HG03571 (cell line): ENCODE results near the gene ARID4A.
"Not testable (repeated sequence)": the region's sequence is repeated elsewhere in the genome, so short reads cannot be mapped to it uniquely, and the experiment has no call there.

Source experiments
- ATAC-seq: cut with Tn5 transposase; IDR thresholded peaks from one replicate; pipeline ENCODE4 v1.9.1; 2021; ENCODE audit not compliant: unreplicated experiment

The ARID4A gene

GRCh38 chr14:58298477-58299400 is at the start of gene ARID4A:
Gene ARID4A (plus strand): TSS chr14:58298555. CDS start chr14:58299855, 1,300 bp downstream.
- peak; percentile 0 for ATAC-seq

- no peak for ATAC-seq
Measured at GRCh38 chr14:58249611-58250010, 48.7 kb upstream of the ARID4A start.

DNA sequence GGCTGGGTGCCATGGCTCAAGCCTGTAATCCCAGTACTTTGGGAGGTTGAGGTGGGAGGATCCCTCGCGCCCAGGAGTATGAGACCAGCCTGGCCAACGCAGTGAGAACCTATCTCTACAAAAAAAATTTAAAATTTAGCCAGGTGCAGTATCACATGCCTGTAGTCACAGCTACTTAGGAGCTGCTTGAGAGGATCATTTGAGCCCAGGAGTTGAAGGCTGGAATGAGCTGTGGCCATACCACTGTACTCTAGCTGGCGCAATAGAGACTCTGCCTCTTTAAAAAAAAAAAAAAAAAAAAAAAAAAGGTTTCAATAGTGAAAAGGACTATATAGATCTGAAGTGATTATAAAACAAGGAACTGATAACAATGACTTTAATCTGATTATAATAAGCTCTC is 40.2 kb upstream of the ARID4A start:
- ATAC-seq, result no peak

DNA sequence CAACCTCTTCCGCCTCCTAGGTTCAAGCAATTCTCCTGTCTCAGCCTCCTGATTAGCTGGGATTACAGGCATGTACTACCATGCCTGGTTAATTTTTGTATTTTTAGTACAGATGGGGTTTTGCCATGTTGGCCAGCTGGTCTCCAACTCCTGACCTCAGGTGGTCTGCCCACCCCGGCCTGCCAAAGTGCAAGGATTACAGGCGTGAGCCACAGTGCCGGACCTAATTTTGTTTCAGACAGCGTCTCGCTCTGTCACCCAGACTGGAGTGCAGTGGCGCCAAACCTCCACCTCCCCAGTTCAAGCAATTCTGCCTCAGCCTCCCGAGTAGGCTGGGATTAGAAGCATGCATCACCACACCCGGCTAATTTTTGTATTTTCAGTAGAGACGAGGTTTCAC is 36.4 kb upstream of the ARID4A start:
- ATAC-seq, result not testable (repeated sequence)

- ATAC-seq, result no peak
Measured at GRCh38 chr14:58265401-58265800, 33.0 kb upstream of the ARID4A start.

DNA sequence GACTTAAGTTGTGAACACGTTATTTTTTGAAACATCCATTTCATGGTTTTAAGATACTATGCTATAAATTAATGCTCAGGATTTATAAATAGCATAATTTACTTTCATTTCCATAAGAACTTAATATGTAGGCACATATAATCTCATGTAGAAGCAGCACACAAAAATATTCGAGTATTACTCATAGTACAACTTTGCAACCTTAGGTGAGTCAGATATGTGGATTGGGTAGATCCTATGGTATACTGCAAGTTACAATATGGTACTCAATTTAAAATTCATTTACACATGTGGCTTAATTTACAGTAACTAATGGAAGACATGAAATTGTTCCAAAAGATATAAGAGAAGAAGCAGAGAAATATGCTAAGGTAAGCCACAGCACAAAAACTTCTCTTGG is 27.7 kb upstream of the ARID4A start:
- ATAC-seq, result no peak

DNA sequence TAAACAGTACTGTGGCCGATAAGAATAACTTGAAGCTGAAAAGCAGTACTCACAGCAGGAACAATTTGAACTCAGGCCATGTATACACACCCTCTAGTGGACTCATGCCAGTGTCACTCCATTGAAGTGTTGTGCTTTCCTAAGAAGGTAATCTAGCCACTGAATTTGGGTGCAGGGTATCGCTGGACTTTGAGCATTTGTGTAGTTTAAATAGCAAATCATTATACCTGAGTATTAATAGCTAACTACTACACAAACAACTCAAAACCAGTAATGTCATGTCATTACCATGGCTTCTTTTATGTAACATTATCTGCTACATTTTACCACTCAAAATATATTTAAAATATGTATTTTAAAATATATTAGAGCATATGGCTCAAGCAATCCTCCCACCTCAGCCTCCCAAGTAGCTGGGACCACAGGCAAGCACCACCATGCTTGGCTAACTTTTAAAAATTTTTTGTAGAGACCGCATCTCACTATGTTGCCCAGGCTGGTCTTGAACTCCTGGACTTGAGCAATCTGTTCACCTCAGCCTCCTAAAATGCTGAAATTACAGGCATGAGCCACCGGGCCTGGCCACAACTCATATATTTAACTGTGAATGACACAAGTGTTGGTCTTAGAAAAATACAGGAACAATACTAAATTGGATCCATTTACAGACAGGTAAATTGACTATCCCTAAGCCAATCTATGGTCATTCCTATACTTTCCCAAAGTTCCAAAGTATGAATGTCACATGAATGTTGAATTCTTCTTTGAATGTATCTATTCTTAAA is 25.6 kb upstream of the ARID4A start:
- no peak for ATAC-seq

DNA sequence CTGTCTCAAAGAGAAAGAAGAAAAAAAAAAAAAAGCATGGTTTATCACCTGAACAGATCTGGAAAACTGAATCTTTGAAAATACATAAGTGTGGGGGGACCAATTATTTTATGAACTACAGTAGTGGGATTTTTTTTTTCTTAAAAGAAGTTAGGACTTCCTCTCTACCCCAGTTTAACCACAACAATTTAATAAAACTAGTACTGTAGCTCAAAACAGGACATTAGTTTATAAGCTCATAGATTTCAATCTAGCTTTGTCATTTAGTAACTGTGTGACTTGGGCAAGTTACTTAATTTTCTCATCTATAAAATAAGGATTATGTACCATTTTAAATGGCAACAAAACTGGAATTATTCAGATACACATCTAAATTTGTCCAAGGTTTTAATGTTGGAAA is 23.5 kb upstream of the ARID4A start:
- no peak for ATAC-seq

DNA sequence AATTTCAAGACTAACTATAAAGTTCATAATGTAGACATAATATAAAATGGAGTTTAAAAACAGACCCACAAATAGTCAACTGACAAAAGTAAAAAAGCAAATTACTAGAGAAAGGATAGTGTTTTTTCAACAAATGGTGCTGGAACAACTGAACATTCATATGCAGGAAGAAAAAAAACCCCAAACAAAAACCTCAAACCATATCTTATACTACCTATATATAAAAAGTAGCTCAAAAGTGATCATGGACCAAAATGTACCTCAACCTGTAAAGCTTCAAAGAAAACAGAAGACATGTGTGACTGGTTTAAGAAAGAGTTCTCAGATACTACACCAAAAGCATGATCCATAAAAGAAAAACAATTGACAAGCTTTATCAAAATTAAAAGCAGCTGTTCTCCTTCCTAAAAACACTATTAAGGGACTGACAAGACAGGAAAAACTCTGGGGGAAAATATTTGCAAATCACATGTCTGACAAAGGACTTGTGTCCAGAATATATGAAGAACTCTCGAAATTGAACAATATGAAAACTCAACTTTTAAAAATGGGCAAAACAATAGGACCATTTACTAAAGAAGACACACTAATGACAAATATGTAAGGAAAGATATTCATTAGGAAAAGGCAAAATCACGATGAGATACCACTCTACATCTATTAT is 22.7 kb upstream of the ARID4A start:
- ATAC-seq, result no peak

DNA sequence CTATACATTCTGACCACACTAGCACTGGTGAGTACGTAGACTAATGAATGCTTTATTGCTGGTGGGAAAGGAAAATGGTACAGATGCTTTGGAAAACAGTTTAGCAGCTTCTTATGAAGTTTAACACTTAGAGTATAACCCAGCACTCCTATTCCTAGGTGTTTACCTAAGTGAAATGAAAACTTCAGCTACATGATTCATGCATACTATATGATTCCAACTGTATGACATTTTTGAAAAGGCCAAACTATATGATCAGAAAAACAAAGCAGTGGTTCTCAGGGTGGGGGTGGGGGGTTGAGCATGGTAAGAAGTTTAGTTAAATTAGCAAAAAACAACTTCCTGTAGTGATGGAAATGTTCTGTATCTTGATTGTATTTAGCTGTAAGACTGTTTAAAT is 22.1 kb upstream of the ARID4A start:
- no peak for ATAC-seq

DNA sequence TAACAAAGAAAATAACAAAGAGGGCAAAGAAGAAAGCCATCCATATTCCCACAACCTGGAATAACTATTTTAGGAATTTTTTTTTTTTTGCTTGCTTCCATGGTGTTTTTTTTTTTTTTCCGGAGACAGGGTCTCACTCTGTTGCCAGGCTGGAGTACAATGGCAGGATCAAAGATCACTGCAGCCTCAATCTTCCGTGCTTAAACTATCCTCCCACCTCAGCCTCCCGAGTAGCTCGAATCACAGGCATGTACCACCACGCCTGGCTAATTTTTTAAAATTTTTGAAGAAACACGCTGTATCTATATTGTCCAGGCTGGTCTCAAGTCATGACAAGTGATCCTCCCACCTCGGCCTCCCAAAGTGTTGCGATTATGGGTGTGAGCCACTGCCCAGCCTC is 20.2 kb upstream of the ARID4A start:
- ATAC-seq, result no peak

GRCh38 chr14:58280954-58281787 is 17.2 kb upstream of the ARID4A start:
- no peak for ATAC-seq

DNA sequence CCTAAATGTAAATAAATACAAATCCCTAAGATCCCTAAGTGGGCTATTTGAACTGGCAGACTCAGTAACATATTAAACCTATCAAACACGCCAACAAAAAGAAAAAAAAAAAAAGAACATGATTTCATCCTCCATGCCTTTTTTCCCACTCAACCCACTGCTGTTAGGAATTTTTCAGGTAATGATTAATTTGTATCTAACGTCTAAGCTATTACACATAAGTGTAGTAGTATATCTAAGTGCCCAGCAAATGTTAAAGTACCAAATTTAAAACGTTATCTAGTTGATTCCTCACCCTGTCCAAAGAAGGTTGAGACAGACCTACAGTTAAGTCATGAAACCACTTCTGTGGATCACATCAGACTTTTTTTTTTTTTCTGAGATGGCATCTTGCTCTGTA is 16.4 kb upstream of the ARID4A start:
- ATAC-seq, result no peak

DNA sequence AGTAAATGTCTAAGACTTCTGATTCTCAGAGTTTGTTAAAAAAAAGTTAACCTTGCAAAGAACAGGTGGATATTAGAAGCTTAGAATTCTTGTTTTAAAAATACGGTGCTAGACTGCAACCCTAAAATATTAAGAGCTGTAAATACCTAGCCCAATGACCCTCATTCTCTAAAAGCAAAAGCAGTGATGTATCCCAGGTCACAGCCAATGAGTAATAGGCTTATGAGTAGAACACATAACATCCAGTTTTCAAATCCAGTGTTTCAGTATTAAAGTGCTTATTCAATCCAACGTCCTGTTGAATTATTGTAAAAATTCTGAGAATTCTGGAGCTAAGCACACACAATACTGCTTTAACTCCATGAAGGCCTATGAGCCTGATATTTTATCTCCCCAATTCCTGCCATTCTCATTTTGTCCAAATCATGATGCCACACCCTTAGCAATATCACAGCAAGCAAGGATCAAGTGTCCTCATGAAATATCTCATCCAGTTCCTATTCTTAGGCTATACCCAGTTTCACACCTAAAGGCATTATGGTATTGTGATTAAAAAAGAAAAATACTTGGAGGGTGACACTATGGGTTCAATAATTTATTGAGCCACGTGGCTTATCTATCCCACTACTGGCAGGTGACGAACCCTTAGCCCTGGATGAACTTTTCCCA is 15.3 kb upstream of the ARID4A start:
- no peak for ATAC-seq

GRCh38 chr14:58283730-58284129 is 14.6 kb upstream of the ARID4A start:
- no peak for ATAC-seq

DNA sequence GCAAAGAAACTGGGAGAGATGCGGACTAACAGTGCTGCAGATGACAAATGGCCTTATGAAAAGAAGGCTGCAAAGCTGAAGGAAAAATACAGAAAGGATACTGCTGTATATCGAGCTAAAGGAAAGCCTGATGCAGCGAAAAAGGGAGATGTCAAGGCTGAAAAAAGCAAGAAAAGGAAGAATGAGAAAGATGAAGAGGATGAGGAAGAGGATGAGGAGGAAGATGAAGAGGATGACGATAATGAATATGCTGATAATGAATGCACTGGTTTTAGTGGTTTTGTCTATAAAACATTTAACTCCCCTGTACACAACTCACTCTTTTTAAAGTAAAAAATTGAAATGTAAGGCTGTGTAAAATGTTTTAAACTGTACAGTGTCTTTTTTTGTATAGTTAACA is 13.2 kb upstream of the ARID4A start:
- no peak for ATAC-seq

- ATAC-seq, result no peak
Measured at GRCh38 chr14:58287607-58288042, 10.7 kb upstream of the ARID4A start.

GRCh38 chr14:58288106-58288792 is 10.1 kb upstream of the ARID4A start:
- ATAC-seq, result no peak

GRCh38 chr14:58291646-58292045 is 6.7 kb upstream of the ARID4A start:
- no peak for ATAC-seq
